HepG2 (cell line): ENCODE results near the gene FASTKD3. TPM values are rescaled to one million over a fixed set of nuclear protein-coding genes. Genes with fewer than 3 reads are reported as not detected.

Experiments
- GTF3A ChIP-seq: sonication (generic); formaldehyde crosslinking; conservative IDR thresholded peaks from 2 replicates; pipeline ENCODE4 v1.4.0; 2020; ENCODE audit warnings: mild to moderate bottlenecking, missing genetic modification reagents
- HNRNPUL1 ChIP-seq: fragments of 200-400 bp; formaldehyde crosslinking; IDR thresholded peaks from 2 replicates; pipeline ENCODE4 v1.6.1; 2017; ENCODE audit warnings: low read depth, mild to moderate bottlenecking, low read length, moderate library complexity
- MED13 ChIP-seq: sonication (generic); formaldehyde crosslinking; IDR thresholded peaks from 2 replicates; pipeline ENCODE4 v1.5.0; 2020; ENCODE audit warnings: missing genetic modification reagents
- SNAI1 ChIP-seq: sonication (generic); formaldehyde crosslinking; IDR thresholded peaks from 2 replicates; pipeline ENCODE4 v1.5.0; 2020; ENCODE audit warnings: mild to moderate bottlenecking, missing genetic modification reagents, borderline replicate concordance
- ZNF724P ChIP-seq: sonication (generic); formaldehyde crosslinking; IDR thresholded peaks from 2 replicates; pipeline ENCODE4 v1.8.0; 2022; ENCODE audit warnings: missing genetic modification reagents, borderline replicate concordance
- ZNF790 ChIP-seq: sonication (generic); formaldehyde crosslinking; IDR thresholded peaks from 2 replicates; pipeline ENCODE4 v1.8.0; 2022; ENCODE audit warnings: missing genetic modification reagents, mild to moderate bottlenecking, borderline replicate concordance
- polyA plus RNA-seq, 8 experiments: library from polyadenylated mRNA; depleted of rRNA in 3 of 8; stranded (reverse) in 7 of 8; unstranded in 1 of 8; fragments of >200 nt; fragmentation: Illumina TruSeq in 4 of 8; extraction: Trizol in 4 of 8; gene quantifications; 2 replicates each; pipeline versions ENCODE4 v1.2.1 to v1.2.3, GENCODE V29; 2011 to 2016; ENCODE audit warnings: low read depth in 4 of 8, missing spikeins in 1 of 8, mixed read lengths in 1 of 8; ENCODE audit not compliant: insufficient read depth in 1 of 8
- total RNA-seq, 5 experiments: library from RNA; depleted of rRNA; stranded (reverse); fragments of >200 nt; fragmentation: Illumina TruSeq; extraction: Trizol; gene quantifications; 2 replicates each; pipeline ENCODE4 v1.2.3, GENCODE V29; 2016; ENCODE audit warnings: low read depth in 1 of 5
- TF ChIP-seq, protein P1 (sequence below): sonication (generic); formaldehyde crosslinking; IDR thresholded peaks from 2 replicates; pipeline ENCODE4 v1.4.0; 2020; ENCODE audit warnings: missing genetic modification reagents
- TF ChIP-seq, protein P2 (sequence below): sonication (generic); formaldehyde crosslinking; conservative IDR thresholded peaks from 2 replicates; pipeline ENCODE4 v1.8.0; 2022; ENCODE audit warnings: mild to moderate bottlenecking, moderate library complexity, missing genetic modification reagents
- TF ChIP-seq, protein P3 (sequence below): sonication (generic); formaldehyde crosslinking; IDR thresholded peaks from 2 replicates; pipeline ENCODE4 v1.4.0; 2020; ENCODE audit warnings: missing genetic modification reagents, borderline replicate concordance
- TF ChIP-seq, protein P4 (sequence below): sonication (generic); formaldehyde crosslinking; IDR thresholded peaks from 2 replicates; pipeline ENCODE4 v1.4.0; 2020; ENCODE audit warnings: low read depth, mild to moderate bottlenecking, missing genetic modification reagents
- TF ChIP-seq, protein P5 (sequence below): sonication (generic); formaldehyde crosslinking; IDR thresholded peaks from 2 replicates; pipeline ENCODE4 v1.5.1; 2020; ENCODE audit warnings: missing genetic modification reagents, mild to moderate bottlenecking, borderline replicate concordance
- TF ChIP-seq, protein P6 (sequence below): sonication (generic); formaldehyde crosslinking; IDR thresholded peaks from 2 replicates; pipeline ENCODE4 v1.8.0; 2022; ENCODE audit warnings: mild to moderate bottlenecking, missing genetic modification reagents, borderline replicate concordance

FASTKD3 gene
- total and polyA plus RNA-seq, 2 of the 13 experiments (the other 11 are each of a cell fraction or from before 2014, with no cell fraction given), result 6.9 to 17.8 TPM

DNA sequence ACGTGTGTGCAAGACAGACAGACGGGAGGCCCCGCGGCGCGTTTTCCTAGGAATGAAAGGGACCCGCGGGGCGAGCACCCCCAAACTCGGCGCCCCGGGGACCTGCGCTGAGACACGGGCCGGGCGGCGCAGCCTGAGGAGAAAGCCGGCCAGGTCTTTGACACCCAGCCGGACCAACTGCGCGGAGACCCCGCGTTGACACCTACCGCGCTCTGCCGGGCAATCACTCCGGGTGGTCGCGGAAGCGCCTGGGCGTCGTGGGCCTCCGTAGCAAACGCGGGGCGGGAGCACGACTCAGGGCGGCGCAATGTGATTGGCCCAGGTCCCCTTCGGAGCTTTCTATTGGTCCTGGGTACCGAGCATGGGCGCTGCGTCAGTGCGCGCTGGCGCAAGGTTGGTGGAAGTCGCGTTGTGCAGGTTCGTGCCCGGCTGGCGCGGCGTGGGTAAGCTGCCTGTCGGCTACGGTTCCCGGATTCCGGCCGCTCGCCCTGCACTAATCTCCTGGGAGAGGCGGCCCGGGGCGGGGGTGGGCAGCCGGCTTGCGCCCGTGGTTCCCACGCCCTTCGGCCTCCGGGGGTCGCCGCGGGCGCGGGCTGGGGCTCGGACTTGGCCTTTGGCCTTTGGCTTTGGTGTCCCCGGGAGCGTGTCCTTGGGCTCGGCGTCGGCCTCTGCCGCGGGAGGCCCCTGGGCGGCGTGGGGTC lies at the start of gene FASTKD3, which contains the start of gene MTRR (continued):
- TF ChIP-seq, protein P1, sequence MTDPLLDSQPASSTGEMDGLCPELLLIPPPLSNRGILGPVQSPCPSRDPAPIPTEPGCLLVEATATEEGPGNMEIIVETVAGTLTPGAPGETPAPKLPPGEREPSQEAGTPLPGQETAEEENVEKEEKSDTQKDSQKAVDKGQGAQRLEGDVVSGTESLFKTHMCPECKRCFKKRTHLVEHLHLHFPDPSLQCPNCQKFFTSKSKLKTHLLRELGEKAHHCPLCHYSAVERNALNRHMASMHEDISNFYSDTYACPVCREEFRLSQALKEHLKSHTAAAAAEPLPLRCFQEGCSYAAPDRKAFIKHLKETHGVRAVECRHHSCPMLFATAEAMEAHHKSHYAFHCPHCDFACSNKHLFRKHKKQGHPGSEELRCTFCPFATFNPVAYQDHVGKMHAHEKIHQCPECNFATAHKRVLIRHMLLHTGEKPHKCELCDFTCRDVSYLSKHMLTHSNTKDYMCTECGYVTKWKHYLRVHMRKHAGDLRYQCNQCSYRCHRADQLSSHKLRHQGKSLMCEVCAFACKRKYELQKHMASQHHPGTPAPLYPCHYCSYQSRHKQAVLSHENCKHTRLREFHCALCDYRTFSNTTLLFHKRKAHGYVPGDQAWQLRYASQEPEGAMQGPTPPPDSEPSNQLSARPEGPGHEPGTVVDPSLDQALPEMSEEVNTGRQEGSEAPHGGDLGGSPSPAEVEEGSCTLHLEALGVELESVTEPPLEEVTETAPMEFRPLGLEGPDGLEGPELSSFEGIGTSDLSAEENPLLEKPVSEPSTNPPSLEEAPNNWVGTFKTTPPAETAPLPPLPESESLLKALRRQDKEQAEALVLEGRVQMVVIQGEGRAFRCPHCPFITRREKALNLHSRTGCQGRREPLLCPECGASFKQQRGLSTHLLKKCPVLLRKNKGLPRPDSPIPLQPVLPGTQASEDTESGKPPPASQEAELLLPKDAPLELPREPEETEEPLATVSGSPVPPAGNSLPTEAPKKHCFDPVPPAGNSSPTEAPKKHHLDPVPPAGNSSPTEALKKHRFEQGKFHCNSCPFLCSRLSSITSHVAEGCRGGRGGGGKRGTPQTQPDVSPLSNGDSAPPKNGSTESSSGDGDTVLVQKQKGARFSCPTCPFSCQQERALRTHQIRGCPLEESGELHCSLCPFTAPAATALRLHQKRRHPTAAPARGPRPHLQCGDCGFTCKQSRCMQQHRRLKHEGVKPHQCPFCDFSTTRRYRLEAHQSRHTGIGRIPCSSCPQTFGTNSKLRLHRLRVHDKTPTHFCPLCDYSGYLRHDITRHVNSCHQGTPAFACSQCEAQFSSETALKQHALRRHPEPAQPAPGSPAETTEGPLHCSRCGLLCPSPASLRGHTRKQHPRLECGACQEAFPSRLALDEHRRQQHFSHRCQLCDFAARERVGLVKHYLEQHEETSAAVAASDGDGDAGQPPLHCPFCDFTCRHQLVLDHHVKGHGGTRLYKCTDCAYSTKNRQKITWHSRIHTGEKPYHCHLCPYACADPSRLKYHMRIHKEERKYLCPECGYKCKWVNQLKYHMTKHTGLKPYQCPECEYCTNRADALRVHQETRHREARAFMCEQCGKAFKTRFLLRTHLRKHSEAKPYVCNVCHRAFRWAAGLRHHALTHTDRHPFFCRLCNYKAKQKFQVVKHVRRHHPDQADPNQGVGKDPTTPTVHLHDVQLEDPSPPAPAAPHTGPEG, result no peak
- TF ChIP-seq, protein P2, sequence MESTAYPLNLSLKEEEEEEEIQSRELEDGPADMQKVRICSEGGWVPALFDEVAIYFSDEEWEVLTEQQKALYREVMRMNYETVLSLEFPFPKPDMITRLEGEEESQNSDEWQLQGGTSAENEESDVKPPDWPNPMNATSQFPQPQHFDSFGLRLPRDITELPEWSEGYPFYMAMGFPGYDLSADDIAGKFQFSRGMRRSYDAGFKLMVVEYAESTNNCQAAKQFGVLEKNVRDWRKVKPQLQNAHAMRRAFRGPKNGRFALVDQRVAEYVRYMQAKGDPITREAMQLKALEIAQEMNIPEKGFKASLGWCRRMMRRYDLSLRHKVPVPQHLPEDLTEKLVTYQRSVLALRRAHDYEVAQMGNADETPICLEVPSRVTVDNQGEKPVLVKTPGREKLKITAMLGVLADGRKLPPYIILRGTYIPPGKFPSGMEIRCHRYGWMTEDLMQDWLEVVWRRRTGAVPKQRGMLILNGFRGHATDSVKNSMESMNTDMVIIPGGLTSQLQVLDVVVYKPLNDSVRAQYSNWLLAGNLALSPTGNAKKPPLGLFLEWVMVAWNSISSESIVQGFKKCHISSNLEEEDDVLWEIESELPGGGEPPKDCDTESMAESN (CRISPR knock-in tag), result peak; percentile 74; the same call in 1 of the 2 replicates
- TF ChIP-seq, protein P3, sequence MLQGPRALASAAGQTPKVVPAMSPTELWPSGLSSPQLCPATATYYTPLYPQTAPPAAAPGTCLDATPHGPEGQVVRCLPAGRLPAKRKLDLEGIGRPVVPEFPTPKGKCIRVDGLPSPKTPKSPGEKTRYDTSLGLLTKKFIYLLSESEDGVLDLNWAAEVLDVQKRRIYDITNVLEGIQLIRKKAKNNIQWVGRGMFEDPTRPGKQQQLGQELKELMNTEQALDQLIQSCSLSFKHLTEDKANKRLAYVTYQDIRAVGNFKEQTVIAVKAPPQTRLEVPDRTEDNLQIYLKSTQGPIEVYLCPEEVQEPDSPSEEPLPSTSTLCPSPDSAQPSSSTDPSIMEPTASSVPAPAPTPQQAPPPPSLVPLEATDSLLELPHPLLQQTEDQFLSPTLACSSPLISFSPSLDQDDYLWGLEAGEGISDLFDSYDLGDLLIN, result 0 out of 2 replicates have a peak, but pooled peaks have one; percentile 54
- TF ChIP-seq, protein P4, sequence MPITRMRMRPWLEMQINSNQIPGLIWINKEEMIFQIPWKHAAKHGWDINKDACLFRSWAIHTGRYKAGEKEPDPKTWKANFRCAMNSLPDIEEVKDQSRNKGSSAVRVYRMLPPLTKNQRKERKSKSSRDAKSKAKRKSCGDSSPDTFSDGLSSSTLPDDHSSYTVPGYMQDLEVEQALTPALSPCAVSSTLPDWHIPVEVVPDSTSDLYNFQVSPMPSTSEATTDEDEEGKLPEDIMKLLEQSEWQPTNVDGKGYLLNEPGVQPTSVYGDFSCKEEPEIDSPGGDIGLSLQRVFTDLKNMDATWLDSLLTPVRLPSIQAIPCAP (CRISPR knock-in tag), result no peak
- TF ChIP-seq, protein P5, sequence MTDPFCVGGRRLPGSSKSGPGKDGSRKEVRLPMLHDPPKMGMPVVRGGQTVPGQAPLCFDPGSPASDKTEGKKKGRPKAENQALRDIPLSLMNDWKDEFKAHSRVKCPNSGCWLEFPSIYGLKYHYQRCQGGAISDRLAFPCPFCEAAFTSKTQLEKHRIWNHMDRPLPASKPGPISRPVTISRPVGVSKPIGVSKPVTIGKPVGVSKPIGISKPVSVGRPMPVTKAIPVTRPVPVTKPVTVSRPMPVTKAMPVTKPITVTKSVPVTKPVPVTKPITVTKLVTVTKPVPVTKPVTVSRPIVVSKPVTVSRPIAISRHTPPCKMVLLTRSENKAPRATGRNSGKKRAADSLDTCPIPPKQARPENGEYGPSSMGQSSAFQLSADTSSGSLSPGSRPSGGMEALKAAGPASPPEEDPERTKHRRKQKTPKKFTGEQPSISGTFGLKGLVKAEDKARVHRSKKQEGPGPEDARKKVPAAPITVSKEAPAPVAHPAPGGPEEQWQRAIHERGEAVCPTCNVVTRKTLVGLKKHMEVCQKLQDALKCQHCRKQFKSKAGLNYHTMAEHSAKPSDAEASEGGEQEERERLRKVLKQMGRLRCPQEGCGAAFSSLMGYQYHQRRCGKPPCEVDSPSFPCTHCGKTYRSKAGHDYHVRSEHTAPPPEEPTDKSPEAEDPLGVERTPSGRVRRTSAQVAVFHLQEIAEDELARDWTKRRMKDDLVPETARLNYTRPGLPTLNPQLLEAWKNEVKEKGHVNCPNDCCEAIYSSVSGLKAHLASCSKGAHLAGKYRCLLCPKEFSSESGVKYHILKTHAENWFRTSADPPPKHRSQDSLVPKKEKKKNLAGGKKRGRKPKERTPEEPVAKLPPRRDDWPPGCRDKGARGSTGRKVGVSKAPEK (CRISPR knock-in tag), result no peak
- TF ChIP-seq ZNF790 (CRISPR knock-in tag) (no peak), MED13 (CRISPR knock-in tag) (0 out of 2 replicates have a peak, but pooled peaks have one; percentile 33), GTF3A (CRISPR knock-in tag) (no peak), HNRNPUL1 (peak; percentile 65; the same call in 1 of the 2 replicates), SNAI1 (CRISPR knock-in tag) (no peak), ZNF724P (CRISPR knock-in tag) (peak; percentile 75; the same call in 1 of the 2 replicates)
- TF ChIP-seq, protein P6, sequence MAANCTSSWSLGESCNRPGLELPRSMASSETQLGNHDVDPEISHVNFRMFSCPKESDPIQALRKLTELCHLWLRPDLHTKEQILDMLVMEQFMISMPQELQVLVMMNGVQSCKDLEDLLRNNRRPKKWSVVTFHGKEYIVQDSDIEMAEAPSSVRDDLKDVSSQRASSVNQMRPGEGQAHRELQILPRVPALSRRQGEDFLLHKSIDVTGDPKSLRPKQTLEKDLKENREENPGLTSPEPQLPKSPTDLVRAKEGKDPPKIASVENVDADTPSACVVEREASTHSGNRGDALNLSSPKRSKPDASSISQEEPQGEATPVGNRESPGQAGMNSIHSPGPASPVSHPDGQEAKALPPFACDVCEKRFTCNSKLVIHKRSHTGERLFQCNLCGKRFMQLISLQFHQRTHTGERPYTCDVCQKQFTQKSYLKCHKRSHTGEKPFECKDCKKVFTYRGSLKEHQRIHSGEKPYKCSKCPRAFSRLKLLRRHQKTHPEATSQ (CRISPR knock-in tag), result no peak
